Tibial nerve (tissue), 4 donors: ENCODE results near the gene GMPPB. TPM values are rescaled to one million over a fixed set of nuclear protein-coding genes. Genes with fewer than 3 reads are reported as not detected.

Experiments
- DNase-seq, 2 donors: peaks; one replicate each; pipeline ENCODE4 v3.0.0-alpha.2; 2019; ENCODE audit warnings: low spot score in 2 of 2
- H3K27ac ChIP-seq, 4 donors: fragments of 200-600 bp; sonication (generic) in 3 of 4; one replicate each; pipeline ENCODE4 v1.5.1; 2017 to 2019; ENCODE audit warnings: mild to moderate bottlenecking in 1 of 4
- H3K27me3 ChIP-seq, 2 donors: fragments of 200-600 bp; sonication (generic) in 1 of 2; one replicate each; pipeline versions ENCODE4 v1.5.1 to v1.6.0; 2017 to 2019
- H3K36me3 ChIP-seq, 3 donors: fragments of 200-600 bp; sonication (generic); one replicate each; pipeline ENCODE4 v1.5.1; 2018 to 2019
- H3K4me1 ChIP-seq, 4 donors: fragments of 200-600 bp; sonication (generic) in 3 of 4; one replicate each; pipeline ENCODE4 v1.5.1; 2017 to 2019
- H3K4me3 ChIP-seq, 4 donors: fragments of 200-600 bp; sonication (generic) in 3 of 4; one replicate each; pipeline ENCODE4 v1.5.1; 2017 to 2019; ENCODE audit warnings: mild to moderate bottlenecking in 1 of 4, moderate library complexity in 1 of 4
- H3K9me3 ChIP-seq, 4 donors: fragments of 200-600 bp; sonication (generic) in 3 of 4; one replicate each; pipeline ENCODE4 v1.5.1; 2017 to 2019
- EP300 ChIP-seq, 2 donors: sonication (generic); formaldehyde crosslinking; IDR thresholded peaks; one replicate each; pipeline ENCODE4 v1.6.1; 2017; ENCODE audit warnings: antibody characterized with exemption in 2 of 2, mild to moderate bottlenecking in 1 of 2
- POLR2A ChIP-seq, 2 donors: fragments of 450-650 bp; IDR thresholded peaks; one replicate each; pipeline ENCODE4 v1.6.1; 2017; ENCODE audit warnings: antibody characterized with exemption in 2 of 2, mild to moderate bottlenecking in 2 of 2, moderate library complexity in 2 of 2
- WGBS, 2 donors: methylation state at CpG; one replicate each; pipeline ENCODE4 v1.1.5; 2018; 5-methylcytosine and 5-hydroxymethylcytosine counted together
- total RNA-seq, 4 donors: library from RNA; depleted of rRNA; stranded (reverse); fragments of >200 nt; gene quantifications; one replicate each; pipeline ENCODE4 v1.1.0, GENCODE V29; 2016
- TF ChIP-seq, protein P1 (sequence below), 5 experiments: fragments of 200-600 bp in 3 of 5; fragments of 450-650 bp in 2 of 5; sonication (generic) in 3 of 5; IDR thresholded peaks; one replicate each; pipeline ENCODE4 v1.5.1; 2016 to 2019; ENCODE audit warnings: antibody characterized with exemption in 5 of 5, mild to moderate bottlenecking in 3 of 5, moderate library complexity in 2 of 5

GMPPB gene
- total RNA-seq, 4 donors from 2014 or later = 17.3 to 31.4 (median 25.3) TPM

DNA sequence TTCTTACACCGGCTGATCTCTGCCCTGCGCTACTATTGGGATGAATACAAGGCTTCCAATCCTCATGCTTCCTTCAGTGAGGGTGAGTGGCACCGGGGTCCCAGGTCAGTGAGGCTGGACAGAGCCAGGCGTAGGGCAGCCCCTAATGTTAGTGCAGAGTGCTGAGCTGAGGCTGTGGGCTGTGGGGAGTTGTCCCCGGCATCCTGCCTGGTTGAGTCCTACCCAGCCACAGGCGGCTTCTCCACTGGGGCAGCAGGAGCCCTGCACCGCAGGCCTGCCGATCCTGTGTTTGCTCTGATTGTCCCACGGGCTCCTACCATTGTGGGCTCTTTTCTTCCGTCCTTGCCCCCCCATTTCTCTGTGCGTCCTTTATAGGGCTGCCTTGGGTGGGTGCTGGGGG, 21.1 kb downstream of the GMPPB start:
- TF ChIP-seq, protein P1, sequence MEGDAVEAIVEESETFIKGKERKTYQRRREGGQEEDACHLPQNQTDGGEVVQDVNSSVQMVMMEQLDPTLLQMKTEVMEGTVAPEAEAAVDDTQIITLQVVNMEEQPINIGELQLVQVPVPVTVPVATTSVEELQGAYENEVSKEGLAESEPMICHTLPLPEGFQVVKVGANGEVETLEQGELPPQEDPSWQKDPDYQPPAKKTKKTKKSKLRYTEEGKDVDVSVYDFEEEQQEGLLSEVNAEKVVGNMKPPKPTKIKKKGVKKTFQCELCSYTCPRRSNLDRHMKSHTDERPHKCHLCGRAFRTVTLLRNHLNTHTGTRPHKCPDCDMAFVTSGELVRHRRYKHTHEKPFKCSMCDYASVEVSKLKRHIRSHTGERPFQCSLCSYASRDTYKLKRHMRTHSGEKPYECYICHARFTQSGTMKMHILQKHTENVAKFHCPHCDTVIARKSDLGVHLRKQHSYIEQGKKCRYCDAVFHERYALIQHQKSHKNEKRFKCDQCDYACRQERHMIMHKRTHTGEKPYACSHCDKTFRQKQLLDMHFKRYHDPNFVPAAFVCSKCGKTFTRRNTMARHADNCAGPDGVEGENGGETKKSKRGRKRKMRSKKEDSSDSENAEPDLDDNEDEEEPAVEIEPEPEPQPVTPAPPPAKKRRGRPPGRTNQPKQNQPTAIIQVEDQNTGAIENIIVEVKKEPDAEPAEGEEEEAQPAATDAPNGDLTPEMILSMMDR (IDR thresholded peaks at IDR 0.05) = no peak
- TF ChIP-seq POLR2A (IDR thresholded peaks at IDR 0.05) (no peak), EP300 (IDR thresholded peaks at IDR 0.05) (no peak)
- no peak overlapping the region for H3K27ac ChIP-seq
- WGBS, 2 donors = 87 to 92% methylated on average over 5 to 11 of the region's 11 CpGs
- no peak overlapping the region for H3K4me3 ChIP-seq
- no peaks in the 10 kb centered on the region for H3K9me3 ChIP-seq
- peaks cover 0 to 5% (median 0%) of the 10 kb centered on the region in 4 donors for H3K4me1 ChIP-seq
- H3K27me3 ChIP-seq = no peaks in the 10 kb centered on the region
- H3K36me3 ChIP-seq = peaks cover 0 to 100% (median 15%) of the 10 kb centered on the region in 3 donors
- no peak for DNase-seq

DNA sequence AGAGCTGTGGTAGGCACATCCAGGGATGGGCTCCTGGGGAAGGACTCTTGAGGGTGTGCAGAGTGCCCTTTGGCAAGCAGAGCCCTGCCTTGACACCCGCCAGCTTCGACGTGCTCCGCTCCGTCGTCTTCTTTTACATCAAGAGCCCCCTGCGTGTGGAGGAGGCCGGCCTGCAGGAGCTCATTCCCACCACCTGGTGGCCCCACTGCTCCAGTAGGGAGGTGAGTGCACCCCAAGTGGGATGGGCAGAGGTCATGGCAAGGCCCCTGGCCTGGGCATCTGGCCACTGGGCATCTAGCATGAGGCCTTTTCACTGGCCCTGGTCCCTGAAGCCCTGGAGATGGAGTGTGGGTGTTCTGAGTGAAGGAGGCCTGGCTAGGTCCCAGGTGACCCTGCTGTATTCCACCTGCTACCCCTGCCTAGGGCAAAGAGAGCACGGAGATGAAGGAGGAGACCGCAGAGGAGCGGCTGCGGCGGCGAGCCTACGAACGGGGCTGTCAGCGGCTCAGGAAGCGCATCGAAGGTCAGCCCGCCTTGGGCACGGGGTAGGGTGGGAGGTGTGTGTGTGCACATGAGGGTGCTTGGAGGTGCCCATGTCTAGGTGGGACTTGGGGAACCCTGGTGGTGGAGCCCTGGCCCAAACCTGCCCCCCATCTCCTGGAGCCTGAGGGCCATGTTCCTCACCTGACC, 22.2 kb downstream of the GMPPB start:
- Histone ChIP-seq H3K4me1 (peaks cover 0 to 5% (median 0%) of the 10 kb centered on the region in 4 donors), H3K36me3 (peaks cover 0 to 98% (median 15%) of the 10 kb centered on the region in 3 donors), H3K9me3 (no peaks in the 10 kb centered on the region), H3K27me3 (no peaks in the 10 kb centered on the region), H3K27ac (no peak overlapping the region), H3K4me3 (no peak overlapping the region)
- 75 to 79% methylated on average over 20 to 21 of the region's 21 CpGs for WGBS, 2 donors
- TF ChIP-seq, protein P1 (IDR thresholded peaks at IDR 0.05) = peak in 3 of 5 experiments; percentile 7 to 16 (median 10)
- TF ChIP-seq POLR2A (IDR thresholded peaks at IDR 0.05) = no peak
- no peak for DNase-seq

DNA sequence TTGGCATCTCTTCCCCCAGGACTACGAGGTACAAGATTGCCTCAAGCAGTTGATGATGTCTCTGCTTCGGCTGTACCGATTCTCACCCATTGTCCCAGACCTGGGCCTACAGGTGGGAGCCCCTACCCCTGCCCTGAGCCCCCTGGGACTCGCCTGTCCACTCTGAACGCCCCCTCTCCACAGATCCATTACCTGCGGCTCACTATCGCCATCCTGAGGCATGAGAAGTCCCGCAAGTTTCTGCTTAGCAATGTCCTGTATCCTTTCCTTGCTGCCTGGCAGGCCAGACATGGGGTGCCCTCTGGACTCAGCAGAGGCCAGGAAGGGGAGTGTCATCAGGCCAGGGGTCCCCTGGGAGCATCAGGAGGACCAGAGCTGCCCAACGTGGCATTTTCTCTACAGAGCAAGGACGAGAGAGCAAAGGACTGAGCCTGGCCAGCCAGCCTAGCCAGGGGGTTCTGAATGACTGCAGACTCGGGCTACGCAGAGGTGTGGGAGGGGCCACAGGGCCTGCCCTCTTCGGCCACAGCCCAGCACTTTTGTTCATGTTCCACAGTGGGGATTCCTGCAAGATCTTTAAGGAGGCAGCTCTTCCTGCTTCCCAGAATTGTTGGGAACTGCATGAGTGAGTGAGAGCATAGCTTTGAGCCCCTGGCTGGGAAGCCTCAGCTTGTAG, 23.2 kb downstream of the GMPPB start:
- TF ChIP-seq, protein P1 (IDR thresholded peaks at IDR 0.05) = no peak
- TF ChIP-seq EP300 (IDR thresholded peaks at IDR 0.05) (no peak), POLR2A (IDR thresholded peaks at IDR 0.05) (no peak)
- Histone ChIP-seq H3K4me1 (peaks cover 0 to 5% (median 0%) of the 10 kb centered on the region in 4 donors), H3K27ac (no peak overlapping the region), H3K27me3 (no peaks in the 10 kb centered on the region), H3K9me3 (no peaks in the 10 kb centered on the region), H3K36me3 (peaks cover 0 to 89% (median 15%) of the 10 kb centered on the region in 3 donors), H3K4me3 (no peak overlapping the region)
- 64 to 74% methylated on average over 12 to 13 of the region's 13 CpGs for WGBS, 2 donors
- DNase-seq = no peak

DNA sequence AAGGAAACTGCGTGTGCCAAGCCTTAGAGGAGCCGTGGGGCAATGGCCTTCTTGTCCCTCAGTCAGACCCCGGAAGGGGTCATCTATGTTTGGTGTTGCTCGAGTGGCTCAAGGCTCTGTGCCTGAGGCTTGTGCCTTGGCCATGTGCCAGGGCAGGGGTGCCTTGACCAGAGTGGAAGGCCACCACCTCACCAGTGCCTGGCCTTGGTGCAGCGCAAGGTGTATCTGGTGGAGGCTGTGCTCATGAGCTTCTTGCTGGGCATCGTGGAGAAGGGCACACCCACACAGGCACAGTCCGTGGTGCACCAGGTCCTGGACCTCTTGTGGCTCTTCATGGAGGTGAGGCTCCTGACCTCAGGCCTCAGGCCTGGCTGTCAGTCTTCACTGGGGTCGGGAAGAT, 23.7 kb downstream of the GMPPB start:
- TF ChIP-seq EP300 (IDR thresholded peaks at IDR 0.05) (no peak), POLR2A (IDR thresholded peaks at IDR 0.05) (no peak)
- TF ChIP-seq, protein P1 (IDR thresholded peaks at IDR 0.05) = no peak
- no peak for DNase-seq
- Histone ChIP-seq H3K4me1 (peaks cover 0 to 5% (median 0%) of the 10 kb centered on the region in 4 donors), H3K27ac (no peak overlapping the region), H3K36me3 (peaks cover 0 to 83% (median 15%) of the 10 kb centered on the region in 3 donors), H3K4me3 (no peak overlapping the region), H3K9me3 (no peaks in the 10 kb centered on the region), H3K27me3 (no peaks in the 10 kb centered on the region)
- WGBS, 2 donors = 76 to 78% methylated on average over 5 to 7 of the region's 8 CpGs
